Mucosa of descending colon (tissue), 3 donors: Measurements from ENCODE around the gene CDNF. TPM values are rescaled to one million over a fixed set of nuclear protein-coding genes. Genes with fewer than 3 reads are reported as not detected.

Experiments
- ATAC-seq: fragments of 200-7000 bp; cut with Tn5 transposase; one replicate; pipeline ENCODE4 v1.9.1; 2020; ENCODE audit warnings: mild to moderate bottlenecking, moderate library complexity
- DNase-seq, 3 donors: peaks; one replicate each; pipeline ENCODE4 v3.0.0-alpha.2; 2020
- H3K36me3 ChIP-seq: fragments of 200-600 bp; one replicate; pipeline ENCODE4 v1.8.0; 2021; ENCODE audit warnings: low read depth, mild to moderate bottlenecking
- H3K4me1 ChIP-seq: fragments of 200-600 bp; one replicate; pipeline ENCODE4 v1.8.0; 2021; ENCODE audit warnings: low read depth, mild to moderate bottlenecking
- H3K4me3 ChIP-seq: fragments of 200-600 bp; one replicate; pipeline ENCODE4 v1.8.0; 2021; ENCODE audit warnings: mild to moderate bottlenecking
- H3K9me3 ChIP-seq: fragments of 200-600 bp; one replicate; pipeline ENCODE4 v1.8.0; 2021; ENCODE audit warnings: mild to moderate bottlenecking
- intact Hi-C, 2 donors: fragments of 100-400 bp; cut with DNase I in 1 of 2; cut with micrococcal nuclease in 1 of 2; formaldehyde crosslinking; loops; one replicate each; pipeline versions ENCODE4 v1.11.0 to v1.11.1; 2022; cut with DNase I, micrococcal nuclease
- long read RNA-seq, 2 donors: library from polyadenylated mRNA; unstranded; transcript quantifications; one replicate each; pipeline ENCODE4 v2.0.0, GENCODE V29; 2019 to 2021
- total RNA-seq, 3 donors: library from RNA; stranded (reverse); fragmentation: NEBNext Ultra II Directional in 2 of 3; extraction: Animal tissue kit (Norgen Biotek cat#: 25700) in 2 of 3; gene quantifications; one replicate each; pipeline versions ENCODE4 v1.2.1 to v1.2.4, GENCODE V29; 2021 to 2023
- TF ChIP-seq, protein P1 (sequence below): fragments of 200-600 bp; IDR thresholded peaks from one replicate; pipeline ENCODE4 v1.8.0; 2022; ENCODE audit warnings: antibody characterized with exemption, mild to moderate bottlenecking
- donor health status: DM: no; HTN: no; CAD: no; lungs with moderate emphysema.
- donor health status: DM: no; HTN: no; CAD: no.
- donor health status: DM: no; HTN: yes; CAD: no.

CDNF gene
- 1 to 10 TPM in 2 of 3 donors, under 1 TPM in 1; 0.82 to 2.4 (median 2.2) TPM for total RNA-seq
- long read RNA-seq, donor 1: 0 reads
- long read RNA-seq, donor 2: 0 reads

- Histone ChIP-seq H3K36me3 (peaks cover 6% of the 10 kb centered on the region), H3K9me3 (no peaks in the 10 kb centered on the region), H3K4me3 (peak within 1 kb of the TSS; percentile 91), H3K4me1 (peaks cover 9% of the 10 kb centered on the region)
- ATAC-seq (peak; percentile 96), DNase-seq (peak; percentile 99 to 100 (median 99))
- TF ChIP-seq, protein P1, sequence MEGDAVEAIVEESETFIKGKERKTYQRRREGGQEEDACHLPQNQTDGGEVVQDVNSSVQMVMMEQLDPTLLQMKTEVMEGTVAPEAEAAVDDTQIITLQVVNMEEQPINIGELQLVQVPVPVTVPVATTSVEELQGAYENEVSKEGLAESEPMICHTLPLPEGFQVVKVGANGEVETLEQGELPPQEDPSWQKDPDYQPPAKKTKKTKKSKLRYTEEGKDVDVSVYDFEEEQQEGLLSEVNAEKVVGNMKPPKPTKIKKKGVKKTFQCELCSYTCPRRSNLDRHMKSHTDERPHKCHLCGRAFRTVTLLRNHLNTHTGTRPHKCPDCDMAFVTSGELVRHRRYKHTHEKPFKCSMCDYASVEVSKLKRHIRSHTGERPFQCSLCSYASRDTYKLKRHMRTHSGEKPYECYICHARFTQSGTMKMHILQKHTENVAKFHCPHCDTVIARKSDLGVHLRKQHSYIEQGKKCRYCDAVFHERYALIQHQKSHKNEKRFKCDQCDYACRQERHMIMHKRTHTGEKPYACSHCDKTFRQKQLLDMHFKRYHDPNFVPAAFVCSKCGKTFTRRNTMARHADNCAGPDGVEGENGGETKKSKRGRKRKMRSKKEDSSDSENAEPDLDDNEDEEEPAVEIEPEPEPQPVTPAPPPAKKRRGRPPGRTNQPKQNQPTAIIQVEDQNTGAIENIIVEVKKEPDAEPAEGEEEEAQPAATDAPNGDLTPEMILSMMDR: no peak
- intact Hi-C loops: no loop called here
These were observed at the start of gene CDNF, which contains the start of the genes HSPA14 and MSANTD7 for GRCh38 chr10:14837757-14838581. CDNF (minus strand) TSS chr10:14838037; CDS start chr10:14837946, 91 bp downstream. HSPA14 (plus strand) TSS chr10:14838306; CDS start chr10:14838403, 97 bp downstream. MSANTD7 (plus strand) TSS chr10:14838306; CDS start chr10:14842285, 3,979 bp downstream.

GRCh38 chr10:14884082-14884481, 46.2 kb upstream of the CDNF start:
- Histone ChIP-seq H3K36me3 (no peaks in the 10 kb centered on the region), H3K4me1 (peaks cover 10% of the 10 kb centered on the region), H3K4me3 (no peak overlapping the region), H3K9me3 (no peaks in the 10 kb centered on the region)
- intact Hi-C loops: no loop called here
- ATAC-seq (no peak), DNase-seq (no peak)
- TF ChIP-seq, protein P1: no peak

DNA sequence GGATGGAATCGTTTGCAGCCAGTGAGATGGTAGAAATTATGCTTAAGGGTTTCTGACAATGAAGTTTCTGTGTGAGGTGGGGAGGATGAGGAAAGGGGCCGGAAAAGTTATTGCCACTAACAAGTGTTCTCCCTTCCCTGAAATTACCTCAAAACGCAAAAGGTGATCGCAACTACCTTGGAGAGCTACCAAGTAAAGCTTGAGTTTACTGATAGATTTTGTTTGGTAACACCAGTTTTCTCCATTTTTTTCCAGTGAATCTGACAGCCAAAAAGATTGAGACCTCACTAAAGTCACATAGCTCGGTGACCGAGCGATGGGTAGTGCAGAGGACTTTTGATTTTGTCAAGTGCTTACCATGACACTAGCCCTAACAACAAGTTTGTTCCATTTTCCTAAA, 42.4 kb upstream of the CDNF start:
- intact Hi-C loops: no loop called here
- no peak overlapping the region for H3K4me3 ChIP-seq

GRCh38 chr10:14879928-14880193, 42.0 kb upstream of the CDNF start:
- ATAC-seq: no peak
- Histone ChIP-seq H3K4me3 (peak overlapping the region; percentile 91), H3K36me3 (peaks cover 4% of the 10 kb centered on the region), H3K9me3 (no peaks in the 10 kb centered on the region), H3K4me1 (peaks cover 16% of the 10 kb centered on the region)
- no peak for DNase-seq
- intact Hi-C loops: no loop called here
- TF ChIP-seq, protein P1: no peak

More for the DNA sequence above, 42.4 kb upstream of the CDNF start:
- H3K9me3 ChIP-seq: no peaks in the 10 kb centered on the region
- ATAC-seq: no peak
- H3K36me3 ChIP-seq: peaks cover 4% of the 10 kb centered on the region
- TF ChIP-seq, protein P1: no peak
- no peak for DNase-seq
- H3K4me1 ChIP-seq: peaks cover 16% of the 10 kb centered on the region

DNA sequence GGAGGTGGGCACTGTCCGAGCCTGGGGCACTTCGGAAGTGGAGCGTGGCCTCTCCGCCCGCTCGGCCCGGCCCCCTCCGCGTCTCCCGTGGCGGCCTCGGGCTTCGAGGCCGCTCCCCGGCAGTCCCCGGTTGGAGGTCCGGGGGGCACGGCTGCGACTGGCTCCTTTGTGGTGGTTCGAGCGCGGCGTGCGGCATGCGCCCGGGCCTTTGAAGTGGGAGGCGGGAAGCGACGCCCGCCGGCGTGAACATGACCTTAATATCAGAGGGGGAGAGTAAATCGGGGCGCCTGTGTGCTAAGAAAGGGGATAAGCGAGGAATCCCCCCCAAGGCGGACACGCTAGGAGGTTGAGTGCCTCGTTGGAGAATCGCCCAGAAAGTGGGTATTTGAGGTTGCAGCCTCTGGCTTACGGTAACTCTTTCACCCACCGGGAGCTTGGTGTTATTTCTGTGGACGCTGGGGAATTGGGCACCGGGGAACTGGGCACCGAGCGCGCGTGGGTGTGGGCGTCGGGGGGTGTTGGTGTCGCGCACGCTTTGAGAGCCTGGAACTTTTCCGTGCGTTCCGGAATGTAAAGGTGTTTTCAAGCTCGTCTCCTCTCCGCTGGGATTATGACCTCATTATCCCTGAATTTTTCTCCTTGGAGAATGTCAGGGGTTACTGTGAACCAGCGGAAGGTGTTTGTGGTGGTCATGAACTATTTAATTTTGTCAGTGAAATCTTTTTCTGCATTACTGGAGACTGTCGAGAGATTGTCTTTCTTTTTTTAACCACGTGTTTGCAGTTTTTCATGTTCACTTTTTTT, 41.5 kb upstream of the CDNF start:
- DNase-seq: peak; percentile 41 to 55 (median 55)
- Histone ChIP-seq H3K4me1 (peaks cover 16% of the 10 kb centered on the region), H3K9me3 (no peaks in the 10 kb centered on the region), H3K4me3 (peak overlapping the region; percentile 91), H3K36me3 (peaks cover 4% of the 10 kb centered on the region)
- intact Hi-C loops: no loop called here
- ATAC-seq: peak; percentile 13
- TF ChIP-seq, protein P1: no peak
